GM18909 (cell line): ENCODE measurements around the gene CHPF.
A peak's percentile ranks its signal among the peaks of the same experiment; 100 is the strongest.

Source experiments
- ATAC-seq: cut with Tn5 transposase; IDR thresholded peaks from one replicate; pipeline ENCODE4 v1.9.1; 2021; ENCODE audit warnings: mild to moderate bottlenecking; ENCODE audit not compliant: unreplicated experiment, poor library complexity

CHPF gene

GRCh38 chr2:219569635-219570034, 26.0 kb upstream of the CHPF start:
- no peak for ATAC-seq

GRCh38 chr2:219569041-219569440, 25.4 kb upstream of the CHPF start:
- ATAC-seq, result no peak

GRCh38 chr2:219567791-219568361, 24.3 kb upstream of the CHPF start:
- no peak for ATAC-seq

GRCh38 chr2:219567131-219567530, 23.5 kb upstream of the CHPF start:
- ATAC-seq, result no peak

- no peak for ATAC-seq
These were observed 23.0 kb upstream of the CHPF start for GRCh38 chr2:219566640-219567039.

GRCh38 chr2:219565130-219566080, 21.8 kb upstream of the CHPF start:
- no peak for ATAC-seq

- no peak for ATAC-seq
These were observed 19.8 kb upstream of the CHPF start for GRCh38 chr2:219563271-219563928.

- ATAC-seq, result no peak
These were observed 18.7 kb upstream of the CHPF start for GRCh38 chr2:219562049-219563020.

- no peak for ATAC-seq
These were observed 17.8 kb upstream of the CHPF start for GRCh38 chr2:219561179-219562048.

- no peak for ATAC-seq
These were observed 17.2 kb upstream of the CHPF start for GRCh38 chr2:219560893-219561178.

GRCh38 chr2:219560037-219560892, 16.7 kb upstream of the CHPF start:
- peak; percentile 50 for ATAC-seq

- no peak for ATAC-seq
These were observed 15.7 kb upstream of the CHPF start for GRCh38 chr2:219559156-219559915.

- ATAC-seq, result no peak
These were observed 14.5 kb upstream of the CHPF start for GRCh38 chr2:219557791-219558785.

GRCh38 chr2:219557320-219557719, 13.7 kb upstream of the CHPF start:
- no peak for ATAC-seq

- no peak for ATAC-seq
These were observed 12.8 kb upstream of the CHPF start for GRCh38 chr2:219556413-219556812.

GRCh38 chr2:219555956-219556355, 12.3 kb upstream of the CHPF start:
- no peak for ATAC-seq

- ATAC-seq, result no peak
These were observed 10.7 kb upstream of the CHPF start for GRCh38 chr2:219554350-219554749.
